Activated CD8-positive, alpha-beta T cell treated with anti-CD3 and anti-CD28 coated beads, Interleukin-2, amount 10 ng/mL, durations not matched to agents 7 days and 5 days (primary cell): Measurements from ENCODE around the gene GON4L. TPM values are rescaled to one million over a fixed set of nuclear protein-coding genes. Genes with fewer than 3 reads are reported as not detected.
"Not testable (repeated sequence)": the region's sequence is repeated elsewhere in the genome, so short reads cannot be mapped to it uniquely, and the experiment has no call there.

Source experiments
- ATAC-seq: fragments of 150-1000 bp; cut with Tn5 transposase; one replicate; pipeline ENCODE4 v1.10.0; 2021; ENCODE audit warnings: moderate library complexity
- CTCF ChIA-PET: fragments of 350-600 bp; sonication (Branson Sonifier 250); formaldehyde crosslinking; loops from one replicate; lab custom pipeline; 2021; ENCODE audit warnings: antibody characterized with exemption; lab: Charles Lee
- POLR2A ChIA-PET: fragments of 350-600 bp; sonication (Branson Sonifier 250); formaldehyde crosslinking; loops from one replicate; lab custom pipeline; 2021; ENCODE audit warnings: antibody characterized with exemption; lab: Charles Lee
- DNase-seq: peaks from one replicate; pipeline ENCODE4 v3.0.0-alpha.2; 2020
- H3K27ac Mint-ChIP-seq: one replicate; pipeline ENCODE4 v1.8.0; 2021; ENCODE audit warnings: mild to moderate bottlenecking, mixed read lengths
- H3K27me3 Mint-ChIP-seq: one replicate; pipeline ENCODE4 v1.8.0; 2021; ENCODE audit warnings: low read depth, mixed read lengths
- H3K36me3 Mint-ChIP-seq: one replicate; pipeline ENCODE4 v1.8.0; 2021; ENCODE audit warnings: low read depth, mixed read lengths
- H3K4me1 Mint-ChIP-seq: one replicate; pipeline ENCODE4 v1.8.0; 2021; ENCODE audit warnings: low read depth, mixed read lengths
- H3K4me3 Mint-ChIP-seq: one replicate; pipeline ENCODE4 v1.8.0; 2021; ENCODE audit warnings: mild to moderate bottlenecking, mixed read lengths
- H3K9me3 Mint-ChIP-seq: one replicate; pipeline ENCODE4 v1.8.0; 2022; ENCODE audit warnings: mixed read lengths; ENCODE audit not compliant: insufficient read depth
- total RNA-seq, 2 experiments: library from RNA; stranded (reverse); gene quantifications; one replicate each; pipeline ENCODE4 v1.2.3, GENCODE V29; 2021

Gene GON4L, protein sequence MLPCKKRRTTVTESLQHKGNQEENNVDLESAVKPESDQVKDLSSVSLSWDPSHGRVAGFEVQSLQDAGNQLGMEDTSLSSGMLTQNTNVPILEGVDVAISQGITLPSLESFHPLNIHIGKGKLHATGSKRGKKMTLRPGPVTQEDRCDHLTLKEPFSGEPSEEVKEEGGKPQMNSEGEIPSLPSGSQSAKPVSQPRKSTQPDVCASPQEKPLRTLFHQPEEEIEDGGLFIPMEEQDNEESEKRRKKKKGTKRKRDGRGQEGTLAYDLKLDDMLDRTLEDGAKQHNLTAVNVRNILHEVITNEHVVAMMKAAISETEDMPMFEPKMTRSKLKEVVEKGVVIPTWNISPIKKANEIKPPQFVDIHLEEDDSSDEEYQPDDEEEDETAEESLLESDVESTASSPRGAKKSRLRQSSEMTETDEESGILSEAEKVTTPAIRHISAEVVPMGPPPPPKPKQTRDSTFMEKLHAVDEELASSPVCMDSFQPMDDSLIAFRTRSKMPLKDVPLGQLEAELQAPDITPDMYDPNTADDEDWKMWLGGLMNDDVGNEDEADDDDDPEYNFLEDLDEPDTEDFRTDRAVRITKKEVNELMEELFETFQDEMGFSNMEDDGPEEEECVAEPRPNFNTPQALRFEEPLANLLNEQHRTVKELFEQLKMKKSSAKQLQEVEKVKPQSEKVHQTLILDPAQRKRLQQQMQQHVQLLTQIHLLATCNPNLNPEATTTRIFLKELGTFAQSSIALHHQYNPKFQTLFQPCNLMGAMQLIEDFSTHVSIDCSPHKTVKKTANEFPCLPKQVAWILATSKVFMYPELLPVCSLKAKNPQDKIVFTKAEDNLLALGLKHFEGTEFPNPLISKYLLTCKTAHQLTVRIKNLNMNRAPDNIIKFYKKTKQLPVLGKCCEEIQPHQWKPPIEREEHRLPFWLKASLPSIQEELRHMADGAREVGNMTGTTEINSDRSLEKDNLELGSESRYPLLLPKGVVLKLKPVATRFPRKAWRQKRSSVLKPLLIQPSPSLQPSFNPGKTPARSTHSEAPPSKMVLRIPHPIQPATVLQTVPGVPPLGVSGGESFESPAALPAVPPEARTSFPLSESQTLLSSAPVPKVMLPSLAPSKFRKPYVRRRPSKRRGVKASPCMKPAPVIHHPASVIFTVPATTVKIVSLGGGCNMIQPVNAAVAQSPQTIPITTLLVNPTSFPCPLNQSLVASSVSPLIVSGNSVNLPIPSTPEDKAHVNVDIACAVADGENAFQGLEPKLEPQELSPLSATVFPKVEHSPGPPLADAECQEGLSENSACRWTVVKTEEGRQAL (N-terminal part only)
- 10 to 100 TPM; 64.8 to 70.3 TPM for total RNA-seq

DNA sequence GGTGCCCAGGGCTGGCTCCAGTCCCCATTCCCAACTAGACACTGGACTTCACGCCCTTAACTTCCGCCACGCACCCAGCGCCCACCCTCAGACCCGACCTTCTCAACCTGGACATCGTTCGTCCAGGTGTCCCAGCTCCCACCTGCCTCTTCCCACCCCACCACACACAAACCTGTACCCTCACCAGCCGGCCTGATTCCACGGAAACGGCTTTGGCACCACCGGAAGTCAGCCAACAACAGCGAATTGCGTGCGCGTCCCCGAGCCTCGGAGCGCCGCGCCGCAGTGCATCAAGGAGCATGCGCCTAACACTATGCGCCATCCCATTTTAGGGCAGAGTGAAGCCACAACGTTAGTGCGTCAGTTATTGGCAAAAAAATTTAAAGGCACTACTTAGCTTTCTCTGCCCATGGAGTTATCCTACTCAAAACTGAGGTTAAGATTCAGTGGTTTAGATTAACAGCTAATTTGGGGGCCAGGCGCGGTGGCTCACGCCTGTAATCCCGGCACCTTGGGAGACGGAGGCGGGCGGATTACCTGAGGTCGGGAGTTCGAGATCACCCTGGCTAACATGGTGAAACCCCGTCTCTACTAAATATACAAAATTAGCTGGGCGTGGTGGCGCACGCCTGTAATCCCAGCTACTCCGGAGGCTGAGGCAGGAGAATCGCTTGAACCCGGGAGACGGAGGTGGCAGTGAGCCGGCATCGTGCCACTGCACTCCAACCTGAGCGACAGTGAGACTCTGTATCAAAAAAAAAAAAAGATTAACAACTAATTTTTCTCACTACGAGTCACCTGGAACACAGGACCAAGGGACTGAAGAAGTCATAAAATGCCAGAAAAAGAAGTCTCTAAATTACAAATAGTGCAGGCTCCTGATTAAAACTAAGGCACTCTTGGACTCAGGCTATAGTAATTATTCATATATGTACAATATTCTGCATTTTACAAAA is at the start of gene GON4L:
Gene GON4L, minus strand, starts transcription at position 240 of the 956 bp plus-strand sequence. CDS start 3,434 bp downstream, outside the sequence.
- DNase-seq (peak; percentile 93), ATAC-seq (peak; percentile 76)
- H3K36me3 Mint-ChIP-seq = peaks cover 27% of the 10 kb centered on the region
- peaks cover 63% of the 10 kb centered on the region for H3K4me1 Mint-ChIP-seq
- H3K27ac Mint-ChIP-seq = peak within 1 kb of the TSS; percentile 96
- ChIA-PET CTCF (interaction anchor here (0.6 to 1.5 kb wide), 3 partner anchors 121 to 258 kb away, joined by 3 to 6 read pairs (median 4); partner anchors contain the start of gene ARHGEF2), POLR2A (interaction anchor here (1.3 kb wide), 2 partner anchors 23 to 210 kb away, joined by 3 read pairs; no protein-coding TSS in a partner anchor)
- H3K9me3 Mint-ChIP-seq = no peaks in the 10 kb centered on the region
- peak within 1 kb of the TSS; percentile 96 for H3K4me3 Mint-ChIP-seq
- no peaks in the 10 kb centered on the region for H3K27me3 Mint-ChIP-seq

DNA sequence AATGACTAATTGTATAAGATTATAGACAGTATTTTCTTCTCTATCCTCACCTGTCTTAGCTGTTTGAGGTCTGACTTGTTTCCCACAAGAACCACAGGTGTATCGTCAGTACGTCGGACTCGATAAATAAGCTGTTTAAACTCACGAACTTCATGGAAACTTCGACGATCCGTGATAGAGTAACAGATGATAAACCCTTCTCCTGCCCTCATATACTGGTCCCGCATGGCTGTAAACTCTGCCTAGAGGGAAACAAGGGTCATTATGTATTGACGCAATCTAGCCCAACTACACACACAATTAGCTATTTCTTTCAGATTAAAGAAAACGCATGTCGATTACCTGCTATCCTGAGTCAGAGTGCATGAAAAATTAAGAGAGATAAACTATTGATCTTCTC is 47.2 kb upstream of the GON4L start:
- ChIA-PET POLR2A (interaction anchor here (1.1 kb wide), 1 partner anchor 30 kb away, joined by 3 read pairs; the partner anchor contains the start of gene KHDC4), CTCF (interaction anchor here (1.2 to 2.7 kb wide), 3 partner anchors 42 to 163 kb away, joined by 3 to 10 read pairs (median 5); no protein-coding TSS in a partner anchor)
- DNase-seq (no peak), ATAC-seq (no peak)
- H3K4me3 Mint-ChIP-seq = no peak overlapping the region
- H3K4me1 Mint-ChIP-seq = peaks cover 9% of the 10 kb centered on the region
- no peak overlapping the region for H3K27ac Mint-ChIP-seq
- no peaks in the 10 kb centered on the region for H3K9me3 Mint-ChIP-seq
- H3K36me3 Mint-ChIP-seq = peaks cover 51% of the 10 kb centered on the region
- H3K27me3 Mint-ChIP-seq = no peaks in the 10 kb centered on the region

GRCh38 chr1:155900161-155900560 is 43.1 kb upstream of the GON4L start:
- CTCF ChIA-PET = interaction anchor here (0.7 kb wide), 1 partner anchor 120 kb away, joined by 3 read pairs; no protein-coding TSS in a partner anchor
- DNase-seq = no peak
- Mint-ChIP-seq H3K27me3 (no peaks in the 10 kb centered on the region), H3K36me3 (peaks cover 48% of the 10 kb centered on the region), H3K9me3 (no peaks in the 10 kb centered on the region), H3K4me3 (no peak overlapping the region), H3K4me1 (peaks cover 4% of the 10 kb centered on the region), H3K27ac (no peak overlapping the region)
- POLR2A ChIA-PET = interaction anchor here (1.1 kb wide), 1 partner anchor 21 kb away, joined by 3 read pairs; no protein-coding TSS in a partner anchor
- no peak for ATAC-seq

DNA sequence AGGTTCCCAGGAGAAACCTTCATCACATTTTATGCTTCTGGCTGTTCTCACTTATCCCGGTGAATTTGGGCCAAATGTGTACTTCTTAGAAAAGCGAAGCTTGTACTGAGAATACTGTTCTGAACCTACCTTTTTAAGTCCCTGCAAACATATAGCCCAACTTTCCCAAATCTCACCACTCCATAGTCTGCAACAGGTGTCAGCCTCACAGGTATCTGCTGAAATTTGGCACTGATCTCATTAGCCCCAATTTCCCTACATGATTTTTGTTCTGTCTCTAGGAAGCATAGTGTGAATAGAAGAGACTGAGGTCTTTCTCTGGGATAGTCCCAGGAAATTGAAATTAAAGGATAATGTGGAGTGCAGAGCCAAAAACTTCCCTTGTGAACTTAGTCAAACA is 42.7 kb upstream of the GON4L start:
- H3K27ac Mint-ChIP-seq = no peak overlapping the region
- H3K36me3 Mint-ChIP-seq = peaks cover 45% of the 10 kb centered on the region
- no peak for DNase-seq
- ChIA-PET POLR2A (interaction anchor here (1.0 to 1.4 kb wide), 3 partner anchors 21 to 78 kb away, joined by 3 read pairs; partner anchors contain the start of gene KHDC4), CTCF (interaction anchor here (0.6 to 1.3 kb wide), 2 partner anchors 38 to 81 kb away, joined by 3 read pairs; no protein-coding TSS in a partner anchor)
- H3K27me3 Mint-ChIP-seq = no peaks in the 10 kb centered on the region
- ATAC-seq = no peak
- H3K4me1 Mint-ChIP-seq = peaks cover 4% of the 10 kb centered on the region
- H3K4me3 Mint-ChIP-seq = no peak overlapping the region
- no peaks in the 10 kb centered on the region for H3K9me3 Mint-ChIP-seq

DNA sequence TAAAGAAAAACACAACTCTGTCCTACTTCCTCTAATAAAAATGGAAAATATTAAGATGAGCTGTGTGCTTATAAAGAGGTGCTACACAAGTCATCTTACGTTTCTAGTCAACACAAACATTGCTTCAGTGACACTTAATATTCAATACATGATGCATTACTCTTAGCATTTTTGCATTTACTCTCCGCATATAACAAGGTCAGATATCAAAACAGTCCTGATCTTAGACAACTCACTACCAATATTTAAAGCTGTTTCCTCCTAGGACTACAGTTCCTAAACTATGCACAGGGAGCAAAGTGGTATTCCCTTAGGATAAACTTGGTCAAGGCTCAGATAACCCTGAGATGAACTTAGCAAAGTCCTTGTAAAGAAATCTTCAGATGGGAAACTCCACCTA is 41.9 kb upstream of the GON4L start:
- DNase-seq (no peak), ATAC-seq (no peak)
- CTCF ChIA-PET = interaction anchor here (0.6 to 1.5 kb wide), 5 partner anchors 36 to 167 kb away, joined by 3 read pairs; partner anchors contain the start of genes ARHGEF2 and KHDC4
- Mint-ChIP-seq H3K4me1 (peaks cover 3% of the 10 kb centered on the region), H3K36me3 (peaks cover 37% of the 10 kb centered on the region), H3K4me3 (no peak overlapping the region), H3K27me3 (no peaks in the 10 kb centered on the region), H3K9me3 (no peaks in the 10 kb centered on the region), H3K27ac (no peak overlapping the region)
- POLR2A ChIA-PET = interaction anchor here (0.7 to 1.4 kb wide), 3 partner anchors 35 to 419 kb away, joined by 3 to 5 read pairs (median 3); partner anchors contain the start of gene KHDC4

GRCh38 chr1:155897746-155898145 is 40.7 kb upstream of the GON4L start:
- H3K9me3 Mint-ChIP-seq = no peaks in the 10 kb centered on the region
- CTCF ChIA-PET = interaction anchor here (0.9 to 1.5 kb wide), 3 partner anchors 80 to 169 kb away, joined by 3 to 5 read pairs (median 3); partner anchors contain the start of gene ARHGEF2
- peaks cover 34% of the 10 kb centered on the region for H3K36me3 Mint-ChIP-seq
- DNase-seq = no peak
- POLR2A ChIA-PET = no interaction called here
- ATAC-seq = no peak
- no peak overlapping the region for H3K4me3 Mint-ChIP-seq
- H3K4me1 Mint-ChIP-seq = peaks cover 14% of the 10 kb centered on the region
- H3K27me3 Mint-ChIP-seq = no peaks in the 10 kb centered on the region
- no peak overlapping the region for H3K27ac Mint-ChIP-seq

DNA sequence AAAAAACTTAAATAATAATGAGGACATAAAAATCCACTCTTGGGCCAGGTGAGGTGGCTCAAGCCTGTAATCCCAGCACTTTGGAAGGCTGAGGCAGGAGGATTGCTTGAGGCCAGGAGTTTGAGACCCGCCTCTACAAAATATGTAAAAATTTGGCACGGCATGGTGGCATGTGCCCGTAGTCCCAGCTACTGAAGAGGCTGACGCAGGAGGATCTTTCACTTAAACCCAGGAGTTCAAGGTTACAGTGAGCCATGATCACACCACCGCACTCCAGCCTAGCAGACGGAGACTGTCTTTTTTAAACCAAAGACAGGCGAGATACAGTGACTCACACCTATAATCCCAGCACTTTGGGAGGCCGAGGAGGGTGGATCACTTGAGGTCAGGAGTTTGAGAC is 39.5 kb upstream of the GON4L start:
- CTCF ChIA-PET, POLR2A ChIA-PET: not testable (repeated sequence)

DNA sequence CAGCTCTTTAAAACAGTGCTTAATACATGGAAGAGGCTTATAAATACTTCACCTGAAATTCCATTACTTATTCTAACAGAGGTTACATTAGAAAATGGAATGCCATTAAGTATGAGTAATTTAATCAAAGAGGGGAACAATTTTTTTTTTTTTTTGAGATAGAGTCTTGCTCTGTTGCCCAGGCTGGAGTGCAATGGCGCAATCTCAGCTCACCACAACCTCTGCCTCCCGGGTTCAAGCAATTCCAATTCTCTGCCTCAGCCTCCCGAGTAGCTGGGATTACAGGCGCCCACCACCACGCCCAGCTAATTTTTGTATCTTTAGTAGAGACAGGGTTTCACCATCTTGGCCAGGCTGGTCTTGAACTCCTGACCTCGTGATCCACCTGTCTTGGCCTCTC is 38.6 kb upstream of the GON4L start:
- not testable (repeated sequence) for H3K9me3 Mint-ChIP-seq, H3K27ac Mint-ChIP-seq, H3K27me3 Mint-ChIP-seq, H3K4me3 Mint-ChIP-seq, DNase-seq, ATAC-seq
- Mint-ChIP-seq H3K4me1 (peaks cover 14% of the 10 kb centered on the region), H3K36me3 (peaks cover 26% of the 10 kb centered on the region)
- POLR2A ChIA-PET = interaction anchor here (0.6 kb wide), 1 partner anchor 150 kb away, joined by 4 read pairs; no protein-coding TSS in a partner anchor
- CTCF ChIA-PET = interaction anchor here (0.6 to 0.8 kb wide), 2 partner anchors 16 to 959 kb away, joined by 3 to 4 read pairs; partner anchors contain the start of gene PMVK

More for the DNA sequence above, 39.5 kb upstream of the GON4L start:
- H3K27ac Mint-ChIP-seq, DNase-seq, ATAC-seq, H3K27me3 Mint-ChIP-seq, H3K4me3 Mint-ChIP-seq, H3K9me3 Mint-ChIP-seq: not testable (repeated sequence)
- peaks cover 14% of the 10 kb centered on the region for H3K4me1 Mint-ChIP-seq
- peaks cover 30% of the 10 kb centered on the region for H3K36me3 Mint-ChIP-seq

DNA sequence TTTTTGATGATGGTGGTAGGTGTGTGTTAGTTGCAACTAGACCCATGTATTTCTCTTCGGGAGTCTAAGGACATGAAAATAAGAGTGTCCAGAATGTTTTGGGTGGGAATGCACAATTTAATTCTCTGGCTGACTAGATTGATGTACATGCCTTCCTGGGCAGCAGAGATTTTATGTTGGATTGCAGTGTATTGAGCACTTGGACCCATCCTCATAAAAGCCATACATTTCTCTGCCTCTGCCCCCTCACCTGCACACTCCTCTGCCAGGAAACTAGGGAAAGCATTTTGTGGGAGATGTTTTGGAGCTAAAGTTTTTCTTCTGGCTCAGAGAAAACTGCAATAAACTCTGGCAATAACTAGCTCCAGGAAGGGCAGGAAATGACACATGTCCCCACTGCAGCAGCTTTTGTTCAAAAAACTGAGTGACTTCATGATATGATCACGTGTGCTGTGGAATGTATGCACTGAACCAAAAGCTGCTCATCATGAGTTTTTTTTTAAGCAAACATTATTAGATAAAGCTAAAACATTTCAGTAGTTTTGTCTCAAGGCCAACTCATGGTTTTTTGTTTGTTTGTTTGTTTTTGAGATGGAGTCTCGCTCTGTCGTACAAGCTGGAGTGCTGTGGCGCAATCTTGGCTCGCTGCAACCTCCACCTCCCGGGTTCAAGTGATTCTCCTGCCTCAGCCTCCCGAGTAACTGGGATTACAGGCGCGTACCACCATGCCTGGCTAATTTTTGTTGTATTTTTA is 36.6 kb upstream of the GON4L start:
- peaks cover 15% of the 10 kb centered on the region for H3K36me3 Mint-ChIP-seq
- peak; percentile 86 for ATAC-seq
- ChIA-PET POLR2A (interaction anchor here (0.6 to 1.0 kb wide), 2 partner anchors 34 to 584 kb away, joined by 3 read pairs; partner anchors contain the start of gene SYT11), CTCF (interaction anchor here (0.7 to 2.7 kb wide), 8 partner anchors 11 to 643 kb away, joined by 3 to 8 read pairs (median 4); partner anchors contain the start of gene SYT11)
- DNase-seq = peak; percentile 54
- peak overlapping the region; percentile 82 for H3K27ac Mint-ChIP-seq
- no peak overlapping the region for H3K4me3 Mint-ChIP-seq
- peaks cover 14% of the 10 kb centered on the region for H3K4me1 Mint-ChIP-seq
- H3K27me3 Mint-ChIP-seq = no peaks in the 10 kb centered on the region
- no peaks in the 10 kb centered on the region for H3K9me3 Mint-ChIP-seq
